A673 (cell line): ENCODE data around the gene BNIPL.

ENCODE experiments used
- EZH2 ChIP-seq: fragments of 200-600 bp; sonication (generic); IDR thresholded peaks from 2 replicates; pipeline ENCODE4 v1.6.1; 2017; ENCODE audit warnings: borderline replicate concordance, low read depth, mild to moderate bottlenecking, mixed read lengths, antibody characterized with exemption, low read length; ENCODE audit not compliant: poor library complexity, severe bottlenecking
- TF ChIP-seq, protein P1 (sequence below): fragments of 300-800, 200-600 bp; sonication (generic); conservative IDR thresholded peaks from 2 replicates; pipeline ENCODE4 v1.5.1; 2017; ENCODE audit warnings: low read depth, mild to moderate bottlenecking, antibody characterized with exemption, low read length, moderate library complexity, mixed read lengths

DNA sequence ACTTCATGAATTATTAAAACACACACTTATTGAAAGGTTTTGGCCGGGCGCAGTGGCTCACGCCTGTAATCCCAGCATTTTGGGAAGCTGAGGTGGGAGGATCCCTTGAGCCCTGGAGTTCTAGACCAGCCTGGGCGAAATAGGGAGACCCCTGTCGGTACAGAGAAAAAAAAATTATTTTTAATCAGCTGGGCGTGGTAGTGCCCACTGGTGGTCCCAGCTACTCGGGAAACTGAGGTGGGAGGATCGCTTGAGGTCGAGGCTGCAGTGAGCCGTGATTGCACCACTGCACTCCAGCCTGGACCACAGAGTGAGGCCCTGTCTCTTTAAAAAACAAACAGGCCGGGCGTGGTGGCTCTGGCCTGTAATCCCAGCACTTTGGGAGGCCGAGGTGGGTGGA, 35.8 kb downstream of the BNIPL start:
- TF ChIP-seq, protein P1, sequence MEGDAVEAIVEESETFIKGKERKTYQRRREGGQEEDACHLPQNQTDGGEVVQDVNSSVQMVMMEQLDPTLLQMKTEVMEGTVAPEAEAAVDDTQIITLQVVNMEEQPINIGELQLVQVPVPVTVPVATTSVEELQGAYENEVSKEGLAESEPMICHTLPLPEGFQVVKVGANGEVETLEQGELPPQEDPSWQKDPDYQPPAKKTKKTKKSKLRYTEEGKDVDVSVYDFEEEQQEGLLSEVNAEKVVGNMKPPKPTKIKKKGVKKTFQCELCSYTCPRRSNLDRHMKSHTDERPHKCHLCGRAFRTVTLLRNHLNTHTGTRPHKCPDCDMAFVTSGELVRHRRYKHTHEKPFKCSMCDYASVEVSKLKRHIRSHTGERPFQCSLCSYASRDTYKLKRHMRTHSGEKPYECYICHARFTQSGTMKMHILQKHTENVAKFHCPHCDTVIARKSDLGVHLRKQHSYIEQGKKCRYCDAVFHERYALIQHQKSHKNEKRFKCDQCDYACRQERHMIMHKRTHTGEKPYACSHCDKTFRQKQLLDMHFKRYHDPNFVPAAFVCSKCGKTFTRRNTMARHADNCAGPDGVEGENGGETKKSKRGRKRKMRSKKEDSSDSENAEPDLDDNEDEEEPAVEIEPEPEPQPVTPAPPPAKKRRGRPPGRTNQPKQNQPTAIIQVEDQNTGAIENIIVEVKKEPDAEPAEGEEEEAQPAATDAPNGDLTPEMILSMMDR, result 0 out of 2 replicates have a peak, but pooled peaks have one; percentile 20
- TF ChIP-seq EZH2, result no peak
